OCI-LY3 (cell line): ENCODE measurements around the gene EHBP1.

Source experiments
- H2AFZ ChIP-seq: fragments of 200-600, 300-600 bp; shearing (Covaris generic); 2 replicates; pipeline ENCODE4 v1.6.0; 2014; ENCODE audit warnings: antibody characterized with exemption, low read depth, low read length
- H3K27ac ChIP-seq: fragments of 200-600, 300-600 bp; sonication (generic); 2 replicates; pipeline ENCODE4 v1.5.1; 2014; ENCODE audit warnings: mild to moderate bottlenecking, low read length, moderate library complexity, mixed read lengths
- H3K27me3 ChIP-seq: fragments of 200-600, 300-600 bp; sonication (generic); 2 replicates; pipeline ENCODE4 v1.6.1; 2014; ENCODE audit warnings: low read depth, low read length, mixed read lengths
- H3K36me3 ChIP-seq: fragments of 200-600, 300-600 bp; sonication (generic); replicated peaks from 2 replicates; pipeline ENCODE3; 2014; ENCODE audit warnings: low read depth, low read length, mixed read lengths
- H3K4me1 ChIP-seq: fragments of 300-600, 200-600 bp; sonication (generic); 2 replicates; pipeline ENCODE4 v1.6.1; 2014; ENCODE audit warnings: low read length, mixed read lengths
- H3K4me2 ChIP-seq: fragments of 200-600, 300-600 bp; sonication (generic); 2 replicates; pipeline ENCODE4 v1.6.1; 2014; ENCODE audit warnings: low read length, mixed read lengths
- H3K4me3 ChIP-seq: fragments of 300-600, 200-600 bp; sonication (generic); 2 replicates; pipeline ENCODE4 v1.5.1; 2014; ENCODE audit warnings: antibody characterized with exemption, mild to moderate bottlenecking, low read length, moderate library complexity
- H3K79me2 ChIP-seq: fragments of 300-600, 200-600 bp; shearing (Covaris generic); 2 replicates; pipeline ENCODE4 v1.6.1; 2014; ENCODE audit warnings: mild to moderate bottlenecking, low read length, mixed read lengths
- H3K9ac ChIP-seq: fragments of 300-600, 200-600 bp; shearing (Covaris generic); 2 replicates; pipeline ENCODE4 v1.6.0; 2014; ENCODE audit warnings: mild to moderate bottlenecking, low read length, moderate library complexity
- H3K9me3 ChIP-seq: fragments of 200-600, 300-600 bp; shearing (Covaris generic); 2 replicates; pipeline ENCODE4 v1.6.1; 2014; ENCODE audit warnings: low read length, mixed read lengths; ENCODE audit not compliant: insufficient read depth
- H4K20me1 ChIP-seq: fragments of 200-600, 300-600 bp; sonication (generic); 2 replicates; pipeline ENCODE4 v1.6.1; 2016; ENCODE audit warnings: low read length, mixed read lengths; ENCODE audit not compliant: insufficient read depth
- CTCF ChIP-seq: fragments of 200-600, 300-600 bp; sonication (generic); IDR thresholded peaks from 2 replicates; pipeline ENCODE4 v1.5.1; 2014; ENCODE audit warnings: antibody characterized with exemption, low read length, low read depth
- EZH2phosphoT487 ChIP-seq: fragments of 200-600 bp; shearing (Covaris generic); IDR thresholded peaks from 2 replicates; pipeline ENCODE4 v1.6.1; 2018; ENCODE audit warnings: antibody characterized with exemption, mixed run types, low read depth

Gene EHBP1

DNA sequence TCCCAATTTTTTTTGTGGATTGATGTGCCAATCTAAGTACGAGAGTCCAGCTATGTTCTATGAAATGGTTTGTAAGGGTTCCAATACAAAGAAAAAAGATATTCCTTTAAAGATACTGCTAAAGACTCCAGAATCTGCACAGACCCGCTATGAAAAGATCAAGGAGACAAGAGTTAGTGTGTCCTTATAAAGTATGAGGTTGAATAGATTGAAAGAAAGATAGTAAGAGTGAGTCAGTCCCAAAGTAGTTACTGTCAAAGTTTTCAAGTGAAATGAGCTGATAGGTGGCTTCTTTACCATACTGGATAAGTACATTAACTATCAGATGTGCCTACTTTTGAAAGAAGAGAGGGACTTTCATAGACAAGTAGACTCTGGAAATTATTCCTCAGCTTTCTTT is 17.9 kb upstream of the EHBP1 start:
- Histone ChIP-seq H3K9me3 (no peaks in the 10 kb centered on the region), H3K4me3 (no peak overlapping the region), H3K27ac (no peak overlapping the region), H3K27me3 (peaks cover 31% of the 10 kb centered on the region), H3K9ac (no peak overlapping the region), H4K20me1 (no peaks in the 10 kb centered on the region), H3K4me1 (peaks cover 6% of the 10 kb centered on the region), H3K36me3 (no peaks in the 10 kb centered on the region), H3K4me2 (no peak overlapping the region), H2AFZ (no peak overlapping the region), H3K79me2 (no peaks in the 10 kb centered on the region)
- TF ChIP-seq CTCF (no peak), EZH2phosphoT487 (no peak)

- no peak overlapping the region for H3K4me2 ChIP-seq
- H3K79me2 ChIP-seq, result no peaks in the 10 kb centered on the region
- no peaks in the 10 kb centered on the region for H4K20me1 ChIP-seq
- H3K4me1 ChIP-seq, result peaks cover 6% of the 10 kb centered on the region
- peaks cover 31% of the 10 kb centered on the region for H3K27me3 ChIP-seq
- H3K27ac ChIP-seq, result no peak overlapping the region
- H3K4me3 ChIP-seq, result no peak overlapping the region
- no peak overlapping the region for H2AFZ ChIP-seq
- TF ChIP-seq CTCF (no peak), EZH2phosphoT487 (no peak)
- H3K9ac ChIP-seq, result no peak overlapping the region
- no peaks in the 10 kb centered on the region for H3K9me3 ChIP-seq
- H3K36me3 ChIP-seq, result no peaks in the 10 kb centered on the region
Observed at GRCh38 chr2:62688771-62689170, 16.7 kb upstream of the EHBP1 start.

- Histone ChIP-seq H3K27ac (no peak overlapping the region), H2AFZ (no peak overlapping the region), H3K36me3 (no peaks in the 10 kb centered on the region), H3K4me3 (no peak overlapping the region), H3K79me2 (no peaks in the 10 kb centered on the region), H3K9ac (no peak overlapping the region), H3K27me3 (peaks cover 20% of the 10 kb centered on the region), H3K4me2 (no peak overlapping the region), H3K9me3 (no peaks in the 10 kb centered on the region), H3K4me1 (peaks cover 6% of the 10 kb centered on the region), H4K20me1 (no peaks in the 10 kb centered on the region)
- TF ChIP-seq EZH2phosphoT487 (no peak), CTCF (no peak)
Observed at GRCh38 chr2:62691186-62691585, 14.3 kb upstream of the EHBP1 start.

DNA sequence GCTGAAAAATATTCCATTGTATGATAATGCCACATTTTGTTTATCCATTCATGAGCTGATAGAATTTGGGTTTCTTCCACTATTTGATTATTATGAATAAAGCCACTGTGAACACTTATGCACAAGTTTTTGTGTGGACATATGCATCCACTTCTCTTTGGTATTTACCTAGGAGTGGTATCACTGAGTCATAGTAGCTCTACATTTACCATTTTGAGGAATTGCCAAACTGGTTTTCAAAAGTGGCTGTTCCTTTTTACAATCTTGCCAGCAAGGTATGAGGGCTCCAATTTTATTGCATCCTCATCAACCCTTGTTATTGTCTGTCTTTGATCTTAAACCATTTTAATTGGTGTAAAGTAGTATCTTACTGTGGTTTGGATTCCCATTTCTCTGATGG is 13.3 kb upstream of the EHBP1 start:
- Histone ChIP-seq H2AFZ (no peak overlapping the region), H3K79me2 (no peaks in the 10 kb centered on the region), H3K4me2 (no peak overlapping the region), H3K9ac (no peak overlapping the region), H3K27me3 (peaks cover 11% of the 10 kb centered on the region), H3K4me3 (no peak overlapping the region), H3K9me3 (no peaks in the 10 kb centered on the region), H3K36me3 (no peaks in the 10 kb centered on the region), H3K4me1 (peaks cover 6% of the 10 kb centered on the region), H4K20me1 (no peaks in the 10 kb centered on the region), H3K27ac (no peak overlapping the region)
- TF ChIP-seq CTCF, result no peak
- TF ChIP-seq EZH2phosphoT487, result no peak
